Skeletal muscle satellite cell (primary cell): ENCODE data around the gene REEP3.

Experiments
- H3K27me3 ChIP-seq: 2 replicates; pipeline ENCODE4 v1.7.0; 2013; ENCODE audit warnings: low read length; ENCODE audit not compliant: control insufficient read depth, insufficient read depth
- H3K36me3 ChIP-seq: 2 replicates; pipeline ENCODE4 v1.7.0; 2013; ENCODE audit warnings: mild to moderate bottlenecking, control low read depth, low read length; ENCODE audit not compliant: insufficient read depth
- H3K4me1 ChIP-seq: 2 replicates; pipeline ENCODE4 v1.7.0; 2013; ENCODE audit warnings: low read length; ENCODE audit not compliant: control insufficient read depth, insufficient read depth
- H3K4me2 ChIP-seq: 2 replicates; pipeline ENCODE4 v1.7.0; 2013; ENCODE audit warnings: mild to moderate bottlenecking, low read length
- H3K4me3 ChIP-seq: 2 replicates; pipeline ENCODE4 v1.7.0; 2013; ENCODE audit warnings: low read length
- H3K9ac ChIP-seq: 2 replicates; pipeline ENCODE4 v1.7.0; 2013; ENCODE audit warnings: mild to moderate bottlenecking, low read depth, low read length, moderate library complexity
- H3K9me3 ChIP-seq: replicated peaks from 2 replicates; pipeline ENCODE4 v1.7.0; 2013; ENCODE audit warnings: mild to moderate bottlenecking, control low read depth, low read length

The REEP3 gene

DNA sequence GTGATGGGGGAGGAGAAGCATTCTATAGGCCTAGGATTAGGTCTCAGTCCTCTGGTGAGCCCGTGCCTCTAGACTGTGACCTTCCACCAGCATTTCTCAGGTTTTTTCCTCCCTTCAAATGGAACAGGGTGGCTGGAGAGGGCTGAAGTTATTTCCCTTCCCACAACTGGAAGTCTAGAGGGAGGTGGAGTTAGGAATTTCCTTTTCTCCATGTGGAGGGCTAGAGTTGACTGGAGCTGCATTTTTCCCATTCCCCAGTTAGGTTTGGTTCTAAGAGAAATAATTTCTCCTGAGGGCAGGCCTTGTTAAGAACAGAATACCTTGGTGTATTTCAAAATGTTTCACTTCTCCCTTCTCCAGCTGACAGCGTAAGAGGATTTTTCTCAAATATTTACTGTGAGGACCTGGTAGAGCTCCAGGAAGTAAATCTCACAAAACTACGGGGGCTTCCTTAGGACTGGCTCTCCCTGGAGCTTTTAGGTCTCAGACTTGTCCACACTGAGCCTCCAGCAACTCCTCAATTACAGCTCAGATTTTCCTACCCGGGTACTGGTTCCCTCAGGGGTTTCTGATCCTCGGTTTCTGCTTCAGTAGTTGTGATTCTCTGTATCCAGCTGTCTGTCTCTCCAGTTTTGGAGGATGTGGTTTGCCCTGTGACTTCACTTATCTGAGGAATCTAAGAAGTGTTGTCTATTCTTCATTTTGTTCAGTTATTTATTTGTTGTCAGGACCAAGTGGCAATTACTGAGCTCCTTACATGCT, 6.0 kb upstream of the REEP3 start:
- no peaks in the 10 kb centered on the region for H3K27me3 ChIP-seq
- H3K9ac ChIP-seq: peak overlapping the region; percentile 37
- H3K4me2 ChIP-seq: peak overlapping the region; percentile 56
- no peaks in the 10 kb centered on the region for H3K9me3 ChIP-seq
- H3K4me1 ChIP-seq: peaks cover 26% of the 10 kb centered on the region
- H3K36me3 ChIP-seq: no peaks in the 10 kb centered on the region
- H3K4me3 ChIP-seq: no peak overlapping the region

- H3K4me2 ChIP-seq: peak overlapping the region; percentile 56
- no peaks in the 10 kb centered on the region for H3K27me3 ChIP-seq
- no peaks in the 10 kb centered on the region for H3K36me3 ChIP-seq
- H3K4me3 ChIP-seq: no peak overlapping the region
- H3K4me1 ChIP-seq: peaks cover 26% of the 10 kb centered on the region
- no peak overlapping the region for H3K9ac ChIP-seq
- no peaks in the 10 kb centered on the region for H3K9me3 ChIP-seq
Observed at GRCh38 chr10:63516207-63516606, 5.0 kb upstream of the REEP3 start.

GRCh38 chr10:63518690-63519288, 2.4 kb upstream of the REEP3 start:
- Histone ChIP-seq H3K36me3 (no peaks in the 10 kb centered on the region), H3K4me3 (no peak overlapping the region), H3K4me2 (peak overlapping the region; percentile 79), H3K4me1 (peaks cover 37% of the 10 kb centered on the region), H3K9me3 (no peaks in the 10 kb centered on the region), H3K27me3 (no peaks in the 10 kb centered on the region), H3K9ac (no peak overlapping the region)

DNA sequence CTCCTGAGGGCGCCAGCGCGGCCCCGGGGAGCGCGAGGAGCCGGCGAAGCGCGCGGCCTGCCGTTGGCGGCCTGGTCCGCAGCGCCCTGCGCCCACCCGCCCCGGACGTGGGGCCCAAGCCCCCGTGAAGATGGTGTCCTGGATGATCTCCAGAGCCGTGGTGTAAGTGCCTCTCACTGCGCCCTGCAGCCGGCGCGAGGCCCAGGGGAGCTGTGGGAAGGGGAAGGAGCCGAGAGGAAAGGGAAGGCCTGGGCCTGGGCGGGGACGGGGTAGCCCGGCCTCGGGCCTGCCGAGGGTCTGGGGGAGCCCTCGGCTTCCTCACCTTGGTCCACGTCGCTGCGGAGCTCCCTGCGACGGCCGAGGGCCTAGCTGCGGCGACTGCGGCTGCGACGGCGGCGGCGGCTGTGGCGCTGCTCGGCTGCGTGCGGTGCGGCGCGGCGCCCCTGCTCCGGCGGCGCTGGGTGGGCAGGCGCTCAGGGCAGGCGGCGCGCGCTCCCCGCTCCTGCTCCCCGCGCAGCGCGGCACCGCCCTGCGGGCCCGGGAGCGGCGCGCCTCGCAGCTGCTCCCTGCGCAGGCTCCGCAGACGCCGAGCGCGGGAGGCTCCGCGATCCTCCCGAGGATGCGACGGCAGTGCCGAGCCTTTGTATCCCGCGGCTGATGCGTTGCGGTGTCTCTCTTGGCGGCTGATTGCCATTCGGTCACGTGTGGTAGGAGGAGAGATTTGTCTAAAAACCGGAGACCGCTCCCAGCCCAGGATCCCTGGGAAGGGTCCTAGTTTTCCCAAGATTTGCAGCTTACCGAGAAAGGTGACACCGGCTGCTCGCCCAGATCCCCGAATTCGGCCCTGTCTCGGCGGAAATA, 445 bp downstream of the REEP3 start:
- no peaks in the 10 kb centered on the region for H3K27me3 ChIP-seq
- no peaks in the 10 kb centered on the region for H3K36me3 ChIP-seq
- peak overlapping the region; percentile 98 for H3K9ac ChIP-seq
- H3K4me3 ChIP-seq: peak overlapping the region; percentile 91
- peaks cover 17% of the 10 kb centered on the region for H3K4me1 ChIP-seq
- H3K9me3 ChIP-seq: no peaks in the 10 kb centered on the region
- H3K4me2 ChIP-seq: peak overlapping the region; percentile 92

GRCh38 chr10:63522277-63522687, 1.1 kb downstream of the REEP3 start:
- peak overlapping the region; percentile 91 for H3K4me3 ChIP-seq
- H3K27me3 ChIP-seq: no peaks in the 10 kb centered on the region
- peak overlapping the region; percentile 98 for H3K9ac ChIP-seq
- H3K9me3 ChIP-seq: no peaks in the 10 kb centered on the region
- H3K4me1 ChIP-seq: peaks cover 17% of the 10 kb centered on the region
- H3K4me2 ChIP-seq: peak overlapping the region; percentile 92
- H3K36me3 ChIP-seq: no peaks in the 10 kb centered on the region

GRCh38 chr10:63522995-63523394, 1.8 kb downstream of the REEP3 start:
- H3K27me3 ChIP-seq: no peaks in the 10 kb centered on the region
- peak overlapping the region; percentile 92 for H3K4me2 ChIP-seq
- H3K9me3 ChIP-seq: no peaks in the 10 kb centered on the region
- H3K4me3 ChIP-seq: peak overlapping the region; percentile 91
- H3K36me3 ChIP-seq: no peaks in the 10 kb centered on the region
- peak overlapping the region; percentile 98 for H3K9ac ChIP-seq
- H3K4me1 ChIP-seq: peaks cover 17% of the 10 kb centered on the region

DNA sequence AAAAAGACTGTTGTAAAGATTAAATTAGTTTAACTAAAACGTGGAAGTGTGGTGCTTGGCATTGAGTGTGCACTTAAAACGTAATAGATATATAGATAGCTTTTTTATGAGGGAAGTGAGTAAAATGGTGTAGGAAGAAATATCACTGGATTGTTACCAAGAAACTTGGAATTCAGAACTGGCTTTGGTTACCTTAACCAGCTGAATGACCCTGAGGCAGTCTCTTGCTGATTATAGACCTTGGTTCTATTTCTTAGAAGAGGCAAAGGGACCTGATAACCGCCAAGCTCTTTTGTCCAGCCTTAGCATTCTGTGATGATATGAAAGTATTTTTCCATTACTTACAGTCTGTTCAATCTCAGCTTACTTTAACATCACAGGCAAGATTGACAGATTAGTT, 3.8 kb downstream of the REEP3 start:
- H3K4me1 ChIP-seq: peaks cover 11% of the 10 kb centered on the region

DNA sequence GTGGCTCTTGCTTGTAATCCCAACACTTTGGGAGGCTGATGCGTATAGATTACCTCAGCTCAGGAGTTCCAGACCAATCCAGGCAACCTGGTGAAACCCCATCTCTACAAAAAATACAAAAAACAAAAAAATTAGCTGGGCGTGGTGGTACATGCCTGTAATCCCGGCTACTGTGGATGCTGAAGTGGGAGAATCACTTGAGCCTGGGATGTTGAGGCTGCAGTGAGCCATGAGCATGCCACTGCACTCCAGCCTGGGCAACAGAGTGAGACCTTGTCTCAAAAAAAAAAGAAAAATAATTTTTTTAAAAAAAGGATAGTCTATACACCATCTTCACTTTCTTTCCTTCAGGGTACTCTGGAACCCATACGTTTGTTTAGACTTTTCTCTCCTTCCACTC, 6.2 kb downstream of the REEP3 start:
- Histone ChIP-seq H3K4me2 (no peak overlapping the region), H3K9ac (no peak overlapping the region), H3K9me3 (no peaks in the 10 kb centered on the region), H3K4me1 (peaks cover 9% of the 10 kb centered on the region), H3K4me3 (no peak overlapping the region), H3K36me3 (no peaks in the 10 kb centered on the region), H3K27me3 (no peaks in the 10 kb centered on the region)

More for the DNA sequence above, 3.8 kb downstream of the REEP3 start:
- Histone ChIP-seq H3K4me3 (no peak overlapping the region), H3K9ac (no peak overlapping the region), H3K27me3 (no peaks in the 10 kb centered on the region), H3K9me3 (no peaks in the 10 kb centered on the region), H3K36me3 (no peaks in the 10 kb centered on the region), H3K4me2 (no peak overlapping the region)

DNA sequence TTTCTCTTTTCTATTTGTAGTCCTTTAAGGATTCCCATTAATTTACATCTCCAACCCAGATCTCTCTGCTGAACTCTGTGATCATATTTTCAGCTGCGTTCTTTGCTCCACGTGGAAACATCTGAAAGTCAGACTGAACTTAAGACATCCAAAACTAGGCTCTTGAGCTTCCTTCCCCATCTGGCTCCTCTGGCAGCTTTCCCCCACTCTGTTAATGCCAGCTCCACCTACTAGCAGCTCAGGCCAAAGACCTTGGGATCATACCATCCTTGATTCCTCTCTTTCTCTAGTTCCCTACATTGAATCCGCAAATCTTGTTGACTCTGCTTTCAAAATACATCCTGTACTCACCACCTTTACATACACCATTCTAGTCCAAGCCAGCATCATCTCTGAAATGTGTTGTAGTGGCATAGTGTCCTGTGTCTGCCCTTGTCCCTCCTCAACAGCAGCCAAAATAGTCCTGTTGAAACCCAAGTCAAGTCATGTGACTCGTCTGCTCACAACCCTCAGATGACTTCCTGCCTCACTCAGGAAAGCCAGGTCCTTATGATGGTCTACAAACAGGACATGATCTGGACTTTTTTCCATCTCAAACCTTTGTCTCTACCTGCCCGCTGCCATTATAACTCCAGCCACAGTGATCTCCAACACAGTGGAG, 7.0 kb downstream of the REEP3 start:
- peaks cover under 1% of the 10 kb centered on the region for H3K4me1 ChIP-seq
- no peak overlapping the region for H3K4me3 ChIP-seq
- H3K36me3 ChIP-seq: no peaks in the 10 kb centered on the region
- H3K9me3 ChIP-seq: no peaks in the 10 kb centered on the region
- no peak overlapping the region for H3K4me2 ChIP-seq
- no peaks in the 10 kb centered on the region for H3K27me3 ChIP-seq
- no peak overlapping the region for H3K9ac ChIP-seq

GRCh38 chr10:63530409-63530808, 9.2 kb downstream of the REEP3 start:
- Histone ChIP-seq H3K4me3 (no peak overlapping the region), H3K4me2 (no peak overlapping the region), H3K4me1 (no peaks in the 10 kb centered on the region), H3K36me3 (no peaks in the 10 kb centered on the region), H3K27me3 (no peaks in the 10 kb centered on the region), H3K9me3 (no peaks in the 10 kb centered on the region), H3K9ac (no peak overlapping the region)

DNA sequence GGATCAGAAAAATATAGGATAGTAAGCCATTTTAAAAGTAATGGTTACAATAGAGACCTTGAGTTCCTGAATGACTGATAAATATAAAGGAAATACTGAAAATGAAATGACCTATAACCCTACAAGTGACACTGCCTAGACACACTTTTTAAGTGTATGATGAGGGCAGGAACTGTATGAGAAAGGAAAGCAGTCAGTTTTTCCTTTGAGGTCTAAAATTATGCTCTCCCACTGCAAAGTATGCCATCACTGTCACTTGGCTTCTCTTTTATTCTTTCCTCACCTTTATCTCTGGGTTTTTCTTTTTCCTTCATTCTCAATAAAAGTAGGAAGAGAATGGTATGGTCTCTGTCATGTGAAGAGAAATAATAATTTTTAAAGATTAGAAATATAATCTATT, 13.5 kb downstream of the REEP3 start:
- H3K9ac ChIP-seq: no peak overlapping the region
- no peak overlapping the region for H3K4me3 ChIP-seq
- no peaks in the 10 kb centered on the region for H3K27me3 ChIP-seq
- no peaks in the 10 kb centered on the region for H3K9me3 ChIP-seq
- H3K4me1 ChIP-seq: peaks cover 5% of the 10 kb centered on the region
- H3K4me2 ChIP-seq: no peak overlapping the region
- no peaks in the 10 kb centered on the region for H3K36me3 ChIP-seq
